ENCODE measurements around the gene ZMIZ2. TPM values are rescaled to one million over a fixed set of nuclear protein-coding genes. Genes with fewer than 3 reads are reported as not detected.

ZMIZ2 gene
- total and polyA plus RNA-seq, 7 donors = 8.4 to 64.7 (median 11.3) TPM

- no peak for DNase-seq
- TF ChIP-seq EP300 (IDR thresholded peaks at IDR 0.05) (no peak), CTCF (IDR thresholded peaks at IDR 0.05) (no peak), POLR2A (IDR thresholded peaks at IDR 0.05) (no peak), POLR2AphosphoS5 (IDR thresholded peaks at IDR 0.05) (no peak)
- Histone ChIP-seq H3K9me3 (no peaks in the 10 kb centered on the region), H3K27ac (peak overlapping the region in 2 of 4 donors; percentile 64 to 68), H3K36me3 (peaks cover 0 to 53% (median 27%) of the 10 kb centered on the region in 4 donors), H3K27me3 (no peaks in the 10 kb centered on the region), H3K4me1 (peaks cover 0 to 56% (median 35%) of the 10 kb centered on the region in 4 donors), H3K4me3 (no peak overlapping the region)
- WGBS, 2 donors = 82 to 90% methylated on average over 10 of the region's 10 CpGs
- intact Hi-C loops (cut with DNase I) = no loop called here
Measured at GRCh38 chr7:44757311-44757710, 8.7 kb downstream of the ZMIZ2 start.

GRCh38 chr7:44757739-44758138 lies 9.1 kb downstream of the ZMIZ2 start:
- H3K4me3 ChIP-seq = no peak overlapping the region
- TF ChIP-seq EP300 (IDR thresholded peaks at IDR 0.05) (no peak), CTCF (IDR thresholded peaks at IDR 0.05) (no peak)
- DNase-seq = no peak
- WGBS, 2 donors = 92 to 95% methylated on average over 7 of the region's 7 CpGs
- H3K27ac ChIP-seq = peak overlapping the region in 1 of 4 donors; percentile 64
- H3K4me1 ChIP-seq = peaks cover 0 to 59% (median 38%) of the 10 kb centered on the region in 4 donors
- peaks cover 0 to 57% (median 31%) of the 10 kb centered on the region in 4 donors for H3K36me3 ChIP-seq
- intact Hi-C loops (cut with DNase I) = no loop called here
- H3K9me3 ChIP-seq = no peaks in the 10 kb centered on the region
- no peaks in the 10 kb centered on the region for H3K27me3 ChIP-seq

GRCh38 chr7:44759246-44759645 lies 10.6 kb downstream of the ZMIZ2 start:
- WGBS, 2 donors = 93 to 95% methylated on average over 9 of the region's 9 CpGs
- no peaks in the 10 kb centered on the region for H3K27me3 ChIP-seq
- no peaks in the 10 kb centered on the region for H3K9me3 ChIP-seq
- intact Hi-C loops (cut with DNase I) = no loop called here
- no peak for TF ChIP-seq POLR2A (IDR thresholded peaks at IDR 0.05)
- TF ChIP-seq POLR2AphosphoS5 (IDR thresholded peaks at IDR 0.05) = no peak
- TF ChIP-seq CTCF (IDR thresholded peaks at IDR 0.05) = no peak
- TF ChIP-seq EP300 (IDR thresholded peaks at IDR 0.05) = no peak
- H3K27ac ChIP-seq = no peak overlapping the region
- peaks cover 7 to 73% (median 46%) of the 10 kb centered on the region in 4 donors for H3K36me3 ChIP-seq
- DNase-seq = no peak
- no peak overlapping the region for H3K4me3 ChIP-seq
- peaks cover 0 to 54% (median 39%) of the 10 kb centered on the region in 4 donors for H3K4me1 ChIP-seq

GRCh38 chr7:44760034-44760580 lies 11.5 kb downstream of the ZMIZ2 start:
- no peak for TF ChIP-seq POLR2AphosphoS5 (IDR thresholded peaks at IDR 0.05)
- no peak for TF ChIP-seq POLR2A (IDR thresholded peaks at IDR 0.05)
- TF ChIP-seq EP300 (IDR thresholded peaks at IDR 0.05) = no peak
- TF ChIP-seq CTCF (IDR thresholded peaks at IDR 0.05) = no peak
- intact Hi-C loops (cut with DNase I) = no loop called here
- Histone ChIP-seq H3K9me3 (no peaks in the 10 kb centered on the region), H3K27me3 (no peaks in the 10 kb centered on the region), H3K27ac (no peak overlapping the region), H3K4me3 (no peak overlapping the region), H3K36me3 (peaks cover 15 to 81% (median 54%) of the 10 kb centered on the region in 4 donors), H3K4me1 (peaks cover 0 to 45% (median 38%) of the 10 kb centered on the region in 4 donors)
- 92 to 96% methylated on average over 18 of the region's 18 CpGs for WGBS, 2 donors
- no peak for DNase-seq
